ENCODE measurements around the gene CCDC144A.
"Not testable (repeated sequence)": the region's sequence is repeated elsewhere in the genome, so short reads cannot be mapped to it uniquely, and the experiment has no call there.

- not testable (repeated sequence) for TF ChIP-seq CTCF (IDR thresholded peaks at IDR 0.05; ENCODE audit: low read depth, low read length); POLR2A (IDR thresholded peaks at IDR 0.05; ENCODE audit: extremely low read depth, insufficient read length)
These were observed 133.8 kb downstream of the CCDC144A start for GRCh38 chr17:16823768-16824406.
